Pulmonary artery endothelial cell (primary cell): ENCODE results near the gene ZXDA. TPM values are rescaled to one million over a fixed set of nuclear protein-coding genes. Genes with fewer than 3 reads are reported as not detected.
"Not testable (repeated sequence)": the region's sequence is repeated elsewhere in the genome, so short reads cannot be mapped to it uniquely, and the experiment has no call there.

Experiments used
- DNase-seq: peaks from one replicate; pipeline ENCODE4 v3.0.0-alpha.2; 2011; ENCODE audit warnings: low read depth, low spot score
- total RNA-seq: library from RNA; depleted of rRNA; stranded (reverse); fragments of >200 nt; gene quantifications from 2 replicates; pipeline ENCODE4 v1.2.3, GENCODE V29; 2014

The ZXDA gene
- total RNA-seq = 8.5 and 11.8 TPM in 2 replicates

- DNase-seq = not testable (repeated sequence)
These were observed at the start of gene ZXDA for GRCh38 chrX:57910287-57910912. Gene ZXDA, minus strand, starts transcription at chrX:57910458. Its CDS starts 38 bp downstream, at chrX:57910420.

GRCh38 chrX:57952320-57952678 is 42.0 kb upstream of the ZXDA start:
- peak; percentile 8 for DNase-seq

GRCh38 chrX:57951666-57952319 is 41.5 kb upstream of the ZXDA start:
- DNase-seq = peak; percentile 33

GRCh38 chrX:57933321-57933720 is 23.1 kb upstream of the ZXDA start:
- no peak for DNase-seq

- DNase-seq = no peak
These were observed 22.0 kb upstream of the ZXDA start for GRCh38 chrX:57932266-57932665.

- no peak for DNase-seq
These were observed 19.8 kb upstream of the ZXDA start for GRCh38 chrX:57930051-57930450.

- DNase-seq = no peak
These were observed 19.1 kb upstream of the ZXDA start for GRCh38 chrX:57929373-57929772.

- no peak for DNase-seq
These were observed 15.5 kb upstream of the ZXDA start for GRCh38 chrX:57925806-57926205.

- no peak for DNase-seq
These were observed 8.6 kb upstream of the ZXDA start for GRCh38 chrX:57918750-57919436.

- DNase-seq = no peak
These were observed 5.4 kb upstream of the ZXDA start for GRCh38 chrX:57915680-57916079.

- DNase-seq = not testable (repeated sequence)
These were observed 517 bp downstream of the ZXDA start for GRCh38 chrX:57909595-57910286.

- not testable (repeated sequence) for DNase-seq
These were observed 1.2 kb downstream of the ZXDA start for GRCh38 chrX:57908972-57909594.

- DNase-seq = peak; percentile 26
These were observed 3.5 kb downstream of the ZXDA start for GRCh38 chrX:57906790-57907189.

- DNase-seq = no peak
These were observed 5.1 kb downstream of the ZXDA start for GRCh38 chrX:57905141-57905540.

GRCh38 chrX:57904176-57904880 is 5.9 kb downstream of the ZXDA start:
- DNase-seq = no peak

GRCh38 chrX:57902633-57903032 is 7.6 kb downstream of the ZXDA start:
- DNase-seq = no peak

- DNase-seq = no peak
These were observed 8.8 kb downstream of the ZXDA start for GRCh38 chrX:57901466-57901865.

- peak; percentile 75 for DNase-seq
These were observed 9.3 kb downstream of the ZXDA start for GRCh38 chrX:57900975-57901374.

GRCh38 chrX:57899906-57900305 is 10.4 kb downstream of the ZXDA start:
- DNase-seq = no peak

GRCh38 chrX:57899064-57899463 is 11.2 kb downstream of the ZXDA start:
- no peak for DNase-seq

- DNase-seq = no peak
These were observed 38.8 kb downstream of the ZXDA start for GRCh38 chrX:57871463-57871862.
